ENCODE measurements around the gene HSD11B1.

DNA sequence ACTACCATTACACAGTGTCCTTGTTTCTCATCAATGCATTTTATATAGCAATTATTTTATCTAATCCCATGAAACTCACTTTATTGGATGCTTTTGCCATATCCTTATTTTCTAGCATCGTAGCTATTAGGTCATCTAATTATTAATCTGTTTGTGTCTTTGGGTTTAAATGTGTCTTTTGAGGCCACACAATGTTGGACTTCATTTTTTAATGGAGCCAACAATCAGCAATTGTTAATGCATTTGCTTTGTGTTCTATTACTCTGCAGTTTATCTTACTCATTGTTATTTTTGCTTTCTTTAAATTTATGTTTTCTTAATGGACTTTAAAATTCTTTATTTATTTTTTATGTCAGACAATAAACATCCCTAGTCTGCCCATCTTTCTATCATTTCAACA lies 1.8 kb upstream of the HSD11B1 start:
- TF ChIP-seq, protein P1, sequence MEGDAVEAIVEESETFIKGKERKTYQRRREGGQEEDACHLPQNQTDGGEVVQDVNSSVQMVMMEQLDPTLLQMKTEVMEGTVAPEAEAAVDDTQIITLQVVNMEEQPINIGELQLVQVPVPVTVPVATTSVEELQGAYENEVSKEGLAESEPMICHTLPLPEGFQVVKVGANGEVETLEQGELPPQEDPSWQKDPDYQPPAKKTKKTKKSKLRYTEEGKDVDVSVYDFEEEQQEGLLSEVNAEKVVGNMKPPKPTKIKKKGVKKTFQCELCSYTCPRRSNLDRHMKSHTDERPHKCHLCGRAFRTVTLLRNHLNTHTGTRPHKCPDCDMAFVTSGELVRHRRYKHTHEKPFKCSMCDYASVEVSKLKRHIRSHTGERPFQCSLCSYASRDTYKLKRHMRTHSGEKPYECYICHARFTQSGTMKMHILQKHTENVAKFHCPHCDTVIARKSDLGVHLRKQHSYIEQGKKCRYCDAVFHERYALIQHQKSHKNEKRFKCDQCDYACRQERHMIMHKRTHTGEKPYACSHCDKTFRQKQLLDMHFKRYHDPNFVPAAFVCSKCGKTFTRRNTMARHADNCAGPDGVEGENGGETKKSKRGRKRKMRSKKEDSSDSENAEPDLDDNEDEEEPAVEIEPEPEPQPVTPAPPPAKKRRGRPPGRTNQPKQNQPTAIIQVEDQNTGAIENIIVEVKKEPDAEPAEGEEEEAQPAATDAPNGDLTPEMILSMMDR (IDR thresholded peaks at IDR 0.05 in 4 of 5, conservative IDR thresholded peaks at IDR 0.05 in 1 of 5): no peak
- TF ChIP-seq POLR2A (IDR thresholded peaks at IDR 0.05): no peak

Measured in gastrocnemius medialis (tissue), 4 donors.